GM20000 (cell line): ENCODE measurements around the gene VSX1.

Experiments
- DNase-seq: peaks from one replicate; pipeline ENCODE4 v3.0.0; 2012; ENCODE audit warnings: low spot score
- TF ChIP-seq, protein P1 (sequence below): IDR thresholded peaks from 2 replicates; pipeline ENCODE4 v1.5.1; 2012; ENCODE audit warnings: mild to moderate bottlenecking, control low read depth; ENCODE audit errors: extremely low read depth, missing control alignments

Gene VSX1

DNA sequence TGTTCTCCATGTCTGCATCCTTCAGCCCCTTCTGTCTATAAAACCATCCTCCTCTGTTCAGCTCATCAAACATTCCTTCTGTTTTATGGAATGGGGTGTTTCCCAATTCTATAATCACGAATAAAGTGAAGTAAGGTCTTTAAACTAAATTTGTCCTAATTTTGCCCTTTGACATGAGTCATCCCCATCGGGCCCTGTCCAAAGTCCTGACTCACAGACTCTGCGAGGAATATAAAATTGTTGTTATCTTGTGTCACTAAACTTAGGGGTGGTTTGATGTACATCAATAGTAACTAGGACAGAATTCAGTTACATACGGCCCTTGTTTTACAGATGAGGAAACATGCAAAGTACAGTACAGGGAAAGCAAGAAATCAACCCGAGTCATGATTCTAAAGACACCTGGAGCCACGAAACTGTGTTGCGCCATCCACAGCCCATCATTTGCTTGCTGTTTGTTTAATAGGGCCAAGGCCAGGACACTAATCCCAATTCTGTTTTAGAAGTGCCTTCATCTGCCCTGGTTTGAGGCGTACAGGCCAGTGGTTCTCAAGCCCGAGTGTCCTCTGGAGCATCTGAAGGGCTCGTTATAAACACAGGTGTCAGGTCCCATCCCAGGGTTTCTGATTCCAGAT, 26.8 kb downstream of the VSX1 start:
- TF ChIP-seq, protein P1, sequence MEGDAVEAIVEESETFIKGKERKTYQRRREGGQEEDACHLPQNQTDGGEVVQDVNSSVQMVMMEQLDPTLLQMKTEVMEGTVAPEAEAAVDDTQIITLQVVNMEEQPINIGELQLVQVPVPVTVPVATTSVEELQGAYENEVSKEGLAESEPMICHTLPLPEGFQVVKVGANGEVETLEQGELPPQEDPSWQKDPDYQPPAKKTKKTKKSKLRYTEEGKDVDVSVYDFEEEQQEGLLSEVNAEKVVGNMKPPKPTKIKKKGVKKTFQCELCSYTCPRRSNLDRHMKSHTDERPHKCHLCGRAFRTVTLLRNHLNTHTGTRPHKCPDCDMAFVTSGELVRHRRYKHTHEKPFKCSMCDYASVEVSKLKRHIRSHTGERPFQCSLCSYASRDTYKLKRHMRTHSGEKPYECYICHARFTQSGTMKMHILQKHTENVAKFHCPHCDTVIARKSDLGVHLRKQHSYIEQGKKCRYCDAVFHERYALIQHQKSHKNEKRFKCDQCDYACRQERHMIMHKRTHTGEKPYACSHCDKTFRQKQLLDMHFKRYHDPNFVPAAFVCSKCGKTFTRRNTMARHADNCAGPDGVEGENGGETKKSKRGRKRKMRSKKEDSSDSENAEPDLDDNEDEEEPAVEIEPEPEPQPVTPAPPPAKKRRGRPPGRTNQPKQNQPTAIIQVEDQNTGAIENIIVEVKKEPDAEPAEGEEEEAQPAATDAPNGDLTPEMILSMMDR = no peak
- DNase-seq = no peak

DNA sequence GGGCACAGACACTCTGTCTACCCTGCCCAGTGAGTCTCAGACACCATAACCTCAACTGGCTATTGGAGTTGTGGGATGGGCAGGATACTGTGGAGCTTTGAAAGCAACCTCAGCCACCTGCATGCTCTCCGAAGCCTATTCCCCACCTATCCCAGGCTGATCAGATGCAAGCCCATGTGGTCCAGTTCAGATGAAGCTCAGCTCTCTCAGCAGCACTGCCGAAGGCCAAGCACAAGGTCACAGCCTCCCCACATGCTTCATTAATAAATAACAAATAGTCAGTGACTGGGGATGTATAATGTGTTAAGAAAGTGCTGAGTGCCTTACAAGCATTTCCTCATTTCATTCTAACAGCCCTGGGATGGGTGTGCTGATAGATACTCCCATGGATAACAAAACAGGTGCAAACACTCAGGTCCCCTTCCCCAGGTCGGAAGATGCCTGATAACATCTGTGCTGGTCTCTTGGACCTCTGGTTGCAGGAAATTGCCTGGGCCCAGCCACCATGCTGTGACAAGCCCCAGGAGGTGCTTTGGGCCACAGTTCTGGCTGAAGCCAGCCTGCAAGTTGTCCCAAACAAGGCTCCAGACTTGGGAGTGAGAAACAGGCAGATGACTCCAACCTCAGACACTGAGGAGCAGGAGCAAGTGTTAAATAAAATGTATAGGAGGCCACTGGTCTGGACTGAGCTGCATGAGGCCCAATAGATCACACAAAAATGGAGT, 27.7 kb downstream of the VSX1 start:
- TF ChIP-seq, protein P1 = no peak
- no peak for DNase-seq

DNA sequence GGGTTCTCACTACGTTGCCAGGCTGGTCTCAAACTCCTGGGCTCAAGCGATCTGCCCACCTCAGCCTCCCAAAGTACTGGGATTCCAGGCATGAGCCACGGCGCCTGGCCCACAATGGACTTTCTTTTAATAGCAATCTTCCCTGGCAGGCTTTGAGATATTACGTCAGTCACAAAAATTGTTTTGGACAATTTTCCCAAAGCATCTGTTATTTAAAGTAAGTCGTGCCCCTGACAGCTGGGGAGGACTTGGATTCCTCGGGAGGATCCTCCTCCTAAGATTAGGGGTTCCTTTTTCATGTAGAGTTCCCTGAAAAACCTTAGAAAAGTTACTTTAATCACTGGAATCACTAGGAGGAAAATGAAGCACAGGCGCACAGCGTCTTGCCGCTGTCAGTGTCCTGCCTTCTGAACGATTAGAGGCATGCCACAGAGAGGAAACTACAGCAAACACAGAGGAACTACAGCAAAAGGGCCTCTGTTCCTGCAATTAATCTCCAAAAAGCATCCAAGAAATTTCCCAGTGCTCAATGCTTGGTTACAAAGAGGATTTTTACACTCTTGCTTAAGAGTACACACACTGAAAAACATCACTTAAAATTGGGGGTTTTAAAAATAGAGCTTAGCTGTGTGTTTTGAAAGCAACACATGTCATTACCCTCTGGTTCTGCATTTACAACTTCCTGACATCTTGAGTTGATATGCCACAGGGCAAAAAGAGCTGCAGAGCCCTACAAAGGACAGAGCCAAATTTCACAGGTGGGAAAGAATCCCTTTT, 28.5 kb downstream of the VSX1 start:
- no peak for DNase-seq

DNA sequence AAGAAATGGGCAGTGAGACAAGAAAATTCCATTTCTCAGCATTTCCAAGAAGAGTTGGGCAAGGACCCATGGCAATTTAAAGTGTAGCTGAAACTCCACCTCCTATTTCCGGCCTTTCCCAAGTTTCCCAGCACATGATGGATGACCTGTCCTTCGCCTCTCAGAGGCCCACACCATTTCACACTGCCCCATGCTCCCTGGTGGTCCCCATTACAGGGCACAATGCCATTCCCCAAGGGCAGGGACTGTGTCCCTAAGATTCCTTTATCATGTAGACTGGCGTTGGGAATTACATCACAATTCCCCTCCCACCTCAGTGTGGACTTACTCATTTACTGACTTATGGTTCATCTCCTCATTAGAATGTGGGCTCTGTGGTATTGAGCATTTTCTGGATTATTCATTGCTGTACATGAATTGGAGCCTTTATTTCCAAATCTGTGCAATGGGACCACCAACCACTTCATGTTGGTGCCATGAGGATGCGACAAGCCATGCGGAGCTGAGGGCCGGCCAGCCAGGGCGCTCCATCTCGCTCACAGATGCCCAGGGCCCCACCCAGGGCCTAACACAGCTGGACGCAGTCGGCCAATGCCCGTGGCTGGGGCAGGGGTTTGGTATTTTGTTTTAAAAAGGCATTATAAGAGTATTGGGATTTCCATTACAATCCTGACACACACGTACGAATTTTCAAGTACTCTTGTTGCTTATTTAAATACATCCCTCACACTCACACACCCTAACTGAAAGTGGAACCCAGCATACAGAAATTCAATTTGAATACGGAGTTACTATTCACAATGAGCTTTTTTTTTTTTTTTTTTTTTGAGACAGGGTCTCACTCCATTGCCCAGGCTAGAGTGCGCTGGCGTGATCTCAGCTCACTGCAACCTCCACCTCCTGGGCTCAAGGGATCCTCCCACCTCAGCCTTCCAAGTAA, 29.4 kb downstream of the VSX1 start:
- TF ChIP-seq, protein P1 = no peak
- peak; percentile 68 for DNase-seq

More for the DNA sequence above, 28.5 kb downstream of the VSX1 start:
- TF ChIP-seq, protein P1 = no peak

DNA sequence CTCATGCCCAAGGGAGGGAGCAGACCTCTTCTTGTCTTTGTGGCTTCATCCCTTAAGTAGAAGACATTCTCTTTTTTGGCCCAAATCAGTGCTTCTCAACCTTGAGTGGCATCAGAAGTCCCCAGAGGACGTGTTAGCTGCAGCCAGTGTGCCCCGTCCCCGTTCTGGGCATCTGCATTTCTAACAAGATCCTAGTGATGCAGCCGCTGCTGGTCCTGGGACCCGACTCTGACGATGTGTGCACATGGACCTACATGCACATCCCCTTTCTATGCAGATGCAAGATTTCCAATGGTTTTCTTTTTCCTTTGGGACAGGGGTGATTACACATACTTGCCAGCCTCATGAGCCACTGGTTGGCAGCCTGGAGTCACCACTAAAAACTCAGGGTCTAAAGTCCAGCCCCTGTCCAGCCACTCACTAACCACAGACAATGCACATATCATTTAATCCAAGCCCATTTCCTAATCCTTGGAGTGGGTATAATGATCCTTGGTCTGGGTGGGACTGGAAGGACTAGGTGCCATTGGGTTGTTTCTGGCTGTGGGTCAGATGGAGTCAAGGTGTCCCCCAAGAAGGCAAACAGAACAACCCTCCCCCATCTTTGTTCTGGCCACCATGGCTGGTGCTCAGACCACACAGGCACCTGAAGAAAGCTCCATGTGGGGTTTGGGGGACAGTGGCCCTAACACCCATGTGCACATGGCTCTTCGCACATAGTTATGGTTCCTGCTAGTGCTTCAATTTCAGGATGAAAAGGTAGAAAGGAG, 30.4 kb downstream of the VSX1 start:
- TF ChIP-seq, protein P1 = no peak
- no peak for DNase-seq

DNA sequence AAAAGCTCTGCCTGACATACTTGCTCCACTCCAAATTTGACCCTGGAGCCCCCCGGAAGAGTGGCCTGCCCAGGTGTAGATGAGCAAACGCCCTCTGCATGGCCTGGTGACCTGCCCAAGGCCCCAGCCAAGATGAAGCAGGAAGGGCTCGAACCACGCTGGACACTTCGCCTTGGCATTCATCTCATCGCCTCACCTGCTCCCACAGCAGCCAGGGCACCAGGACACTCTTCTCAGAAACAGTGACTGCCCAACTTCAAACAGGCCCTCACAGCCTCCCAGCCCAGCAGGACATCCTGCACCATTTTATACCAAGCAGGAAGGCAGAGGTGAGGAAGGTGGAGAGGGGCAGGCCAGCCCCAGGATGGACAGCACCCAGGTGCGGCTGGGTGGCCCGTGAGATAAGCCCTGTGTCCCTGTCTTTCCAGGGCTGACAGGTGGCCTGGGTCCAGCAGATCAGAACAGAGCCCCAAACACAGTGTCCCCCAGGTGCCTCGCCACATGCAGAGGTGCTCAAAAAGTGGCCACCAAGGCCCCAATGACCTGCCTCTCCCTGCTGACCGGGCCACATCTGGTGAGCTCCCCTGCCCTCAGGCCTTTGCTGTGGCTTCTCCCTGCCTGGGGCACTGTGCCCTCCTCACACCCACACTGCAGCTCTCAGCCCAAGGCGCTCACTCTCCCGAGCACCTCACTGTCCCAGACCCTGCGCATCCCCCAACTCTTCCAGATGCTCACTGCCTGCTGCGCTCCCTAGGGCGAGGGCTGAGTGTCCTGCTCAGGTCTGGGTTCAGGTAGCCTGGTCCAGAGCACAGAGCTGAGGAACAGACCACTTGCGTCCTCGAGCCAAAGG, 31.2 kb downstream of the VSX1 start:
- DNase-seq = no peak
- TF ChIP-seq, protein P1 = no peak
